GM18511 (cell line): Measurements from ENCODE around the gene ID1.
"Not testable (repeated sequence)": the region's sequence is repeated elsewhere in the genome, so short reads cannot be mapped to it uniquely, and the experiment has no call there.

ENCODE experiments used
- ATAC-seq: cut with Tn5 transposase; IDR thresholded peaks from one replicate; pipeline ENCODE4 v1.9.1; 2021; ENCODE audit warnings: mild to moderate bottlenecking, moderate library complexity; ENCODE audit not compliant: unreplicated experiment

Gene ID1

DNA sequence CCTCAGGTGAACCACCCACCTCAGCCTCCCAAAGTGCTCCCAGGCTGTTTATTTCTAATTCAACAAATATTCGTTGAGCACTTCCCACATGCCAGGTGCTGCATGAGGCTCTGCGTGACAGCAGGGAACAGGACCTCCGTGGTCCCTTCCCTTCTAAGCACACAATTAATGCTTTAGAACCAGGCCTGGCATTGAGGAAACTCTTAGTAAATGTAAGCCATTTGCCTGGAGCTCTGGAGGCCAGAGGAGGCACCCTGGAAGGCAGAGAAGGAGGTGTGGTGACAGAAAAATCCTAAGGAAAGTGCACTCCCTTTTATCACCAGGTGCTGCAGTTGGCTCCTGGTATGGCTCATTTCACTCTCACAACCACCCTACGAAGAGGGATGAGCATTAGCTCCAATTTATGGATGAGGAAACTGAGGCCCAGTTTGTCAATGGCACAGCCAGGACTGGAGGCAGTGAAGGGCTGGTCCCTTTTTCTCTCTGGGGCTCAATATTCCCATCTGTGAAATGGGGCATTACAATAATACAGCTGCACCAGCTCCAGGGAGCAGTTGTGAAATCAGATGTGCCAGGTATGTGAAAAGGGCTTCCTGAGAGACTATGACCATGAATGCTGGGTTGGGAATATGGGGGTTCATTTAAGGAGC, 8.1 kb upstream of the ID1 start:
- no peak for ATAC-seq

- no peak for ATAC-seq
These were observed 7.6 kb upstream of the ID1 start for GRCh38 chr20:31597481-31597855.

DNA sequence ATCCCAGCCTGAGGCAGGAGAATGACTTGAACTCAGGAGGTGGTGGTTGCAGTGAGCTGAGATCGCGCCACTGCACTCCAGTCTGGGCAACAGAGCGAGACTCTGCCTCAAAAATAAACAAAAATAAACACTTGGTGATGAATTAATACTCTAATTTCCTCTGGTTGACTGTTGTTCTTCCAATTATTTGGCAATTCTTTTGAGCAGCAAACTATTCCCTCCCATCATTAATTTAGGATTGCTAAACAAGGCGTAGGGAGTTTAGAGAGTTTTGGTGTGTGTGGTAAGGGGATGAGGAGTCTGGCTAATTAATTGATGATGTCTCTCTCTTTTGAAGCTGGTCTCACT, 2.7 kb upstream of the ID1 start:
- no peak for ATAC-seq

- ATAC-seq = peak; percentile 62
These were observed 2.2 kb upstream of the ID1 start for GRCh38 chr20:31602779-31603441.

DNA sequence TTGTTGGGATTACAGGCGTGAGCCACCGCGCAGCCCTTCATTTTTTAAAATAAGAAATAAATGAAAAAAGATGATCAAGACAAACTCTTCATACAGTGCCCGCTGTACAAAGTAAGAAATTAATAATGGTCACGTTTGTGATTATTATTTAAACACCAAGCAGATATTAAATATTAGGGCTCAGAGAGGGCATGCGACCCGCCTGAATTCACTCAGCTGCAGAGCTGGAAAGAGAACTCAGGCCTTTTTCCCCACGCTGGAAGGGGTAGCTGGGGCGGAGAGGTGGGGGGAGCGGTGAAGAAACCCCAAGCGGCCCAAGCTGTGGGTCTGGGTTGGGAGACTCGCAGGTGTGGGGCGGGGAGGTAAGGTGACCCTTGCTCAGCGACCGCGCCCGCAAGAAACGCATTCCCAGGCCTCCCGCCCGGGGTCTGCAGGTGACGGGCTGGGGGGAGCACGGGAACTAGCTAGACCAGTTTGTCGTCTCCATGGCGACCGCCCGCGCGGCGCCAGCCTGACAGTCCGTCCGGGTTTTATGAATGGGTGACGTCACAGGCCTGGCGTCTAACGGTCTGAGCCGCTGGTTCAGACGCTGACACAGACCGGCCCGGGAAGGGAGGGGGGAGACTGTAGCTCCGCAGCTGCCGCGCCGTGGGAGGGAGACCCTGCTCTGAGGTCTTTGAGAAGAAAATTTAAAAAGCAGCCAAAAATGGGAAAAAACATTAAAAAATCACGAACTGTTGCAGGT, 1.1 kb upstream of the ID1 start:
- peak; percentile 53 for ATAC-seq

GRCh38 chr20:31604567-31605030, 490 bp upstream of the ID1 start:
- no peak for ATAC-seq

DNA sequence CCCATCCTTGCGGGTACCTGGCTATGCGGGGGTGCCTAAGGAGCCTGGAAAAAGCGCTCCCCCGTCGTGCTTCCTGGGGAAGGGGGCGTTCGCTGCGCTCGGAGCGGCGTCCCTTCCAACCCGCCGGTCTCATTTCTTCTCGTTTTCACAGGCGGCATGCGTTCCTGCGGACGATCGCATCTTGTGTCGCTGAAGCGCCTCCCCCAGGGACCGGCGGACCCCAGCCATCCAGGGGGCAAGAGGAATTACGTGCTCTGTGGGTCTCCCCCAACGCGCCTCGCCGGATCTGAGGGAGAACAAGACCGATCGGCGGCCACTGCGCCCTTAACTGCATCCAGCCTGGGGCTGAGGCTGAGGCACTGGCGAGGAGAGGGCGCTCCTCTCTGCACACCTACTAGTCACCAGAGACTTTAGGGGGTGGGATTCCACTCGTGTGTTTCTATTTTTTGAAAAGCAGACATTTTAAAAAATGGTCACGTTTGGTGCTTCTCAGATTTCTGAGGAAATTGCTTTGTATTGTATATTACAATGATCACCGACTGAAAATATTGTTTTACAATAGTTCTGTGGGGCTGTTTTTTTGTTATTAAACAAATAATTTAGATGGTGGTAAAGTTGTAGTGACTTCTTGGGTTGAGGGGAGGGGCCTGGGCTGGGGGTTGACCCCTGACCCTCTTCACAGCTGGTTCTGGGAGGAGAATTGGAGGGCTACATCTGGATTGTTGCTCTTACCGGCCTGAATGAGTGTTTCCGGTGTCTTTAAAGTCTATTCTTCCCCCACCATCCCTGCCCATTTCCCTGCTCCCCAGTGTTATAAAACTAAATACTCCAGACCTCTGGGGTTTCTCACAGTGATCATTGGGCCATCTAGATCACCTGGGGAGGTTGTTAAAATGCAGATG, 1.1 kb downstream of the ID1 start:
- no peak for ATAC-seq

DNA sequence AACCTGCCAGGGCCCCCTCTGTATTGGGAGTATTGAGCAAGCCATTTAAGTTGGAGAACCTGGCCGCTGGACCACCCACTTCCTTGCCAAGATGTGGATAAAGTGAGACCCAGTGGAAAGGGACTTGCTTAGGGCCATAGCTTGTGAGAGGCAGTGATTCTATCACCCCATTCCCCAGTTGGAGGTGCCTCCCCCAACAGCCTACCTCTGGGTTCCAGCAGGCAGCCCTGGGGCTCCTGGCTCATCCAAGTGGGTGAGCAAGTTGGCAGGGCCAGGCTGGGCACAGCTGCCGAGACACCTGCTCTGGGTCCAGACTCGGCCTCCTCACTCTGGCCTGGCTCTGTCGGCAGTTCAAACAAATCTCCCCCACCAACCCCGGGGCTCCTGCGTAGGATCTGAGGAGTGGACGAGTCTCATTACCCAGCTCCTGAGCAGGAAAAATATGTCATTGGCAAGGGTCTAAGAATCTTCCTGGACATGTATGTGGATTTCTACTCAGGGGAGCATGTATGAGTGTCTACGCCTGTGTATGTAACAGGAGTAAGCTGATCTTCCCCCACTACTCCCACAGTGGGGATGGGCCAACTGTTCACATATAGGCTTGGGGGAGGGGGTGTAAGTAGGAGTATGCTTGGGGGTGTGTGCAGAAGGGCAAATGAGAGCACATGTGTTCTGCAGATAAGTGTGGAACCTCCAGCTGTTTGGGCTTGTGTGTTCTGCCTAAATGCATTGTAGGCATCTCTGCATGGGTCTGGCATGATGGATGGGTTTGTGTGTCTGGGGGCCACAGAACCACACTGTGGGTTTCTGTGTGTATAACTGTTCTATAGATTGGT, 1.9 kb downstream of the ID1 start:
- ATAC-seq = no peak

- ATAC-seq = no peak
These were observed 2.7 kb downstream of the ID1 start for GRCh38 chr20:31607640-31608250.

DNA sequence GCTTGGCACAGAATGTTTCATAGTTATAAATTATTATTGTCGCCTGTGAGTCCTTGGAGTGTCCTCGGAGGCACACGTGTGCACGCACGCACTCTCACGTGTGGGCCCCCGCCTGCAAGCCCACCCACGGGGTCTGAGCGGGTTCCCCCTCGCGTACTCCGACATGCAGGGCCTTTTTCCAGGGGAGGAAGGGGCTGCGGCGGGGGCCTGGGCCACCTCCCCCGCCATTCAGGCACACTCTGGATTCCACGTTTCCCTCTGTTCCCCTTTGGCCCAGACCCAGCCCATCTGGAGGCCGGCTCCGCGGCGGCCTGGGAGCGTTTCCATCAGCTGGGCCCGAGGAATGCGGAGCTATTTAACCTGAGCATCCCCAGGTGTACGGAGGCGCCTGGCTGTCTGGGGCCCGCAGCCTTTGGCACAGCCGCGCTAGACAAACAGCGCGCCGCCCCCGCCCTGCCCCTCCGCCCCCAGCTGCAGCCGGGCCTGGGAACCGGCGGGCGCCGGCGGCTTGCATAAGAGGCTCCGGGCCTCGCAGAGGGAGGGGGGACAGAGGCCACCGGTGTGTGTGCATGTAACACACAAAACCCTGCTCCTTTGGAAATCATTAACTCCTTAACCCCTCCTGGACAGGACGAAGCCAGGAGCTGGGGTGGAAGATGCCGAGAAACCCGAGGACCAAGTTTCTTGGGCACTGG, 3.3 kb downstream of the ID1 start:
- no peak for ATAC-seq

GRCh38 chr20:31612271-31612640, 7.2 kb downstream of the ID1 start:
- not testable (repeated sequence) for ATAC-seq

- ATAC-seq = no peak
These were observed 10.3 kb downstream of the ID1 start for GRCh38 chr20:31615416-31615815.

DNA sequence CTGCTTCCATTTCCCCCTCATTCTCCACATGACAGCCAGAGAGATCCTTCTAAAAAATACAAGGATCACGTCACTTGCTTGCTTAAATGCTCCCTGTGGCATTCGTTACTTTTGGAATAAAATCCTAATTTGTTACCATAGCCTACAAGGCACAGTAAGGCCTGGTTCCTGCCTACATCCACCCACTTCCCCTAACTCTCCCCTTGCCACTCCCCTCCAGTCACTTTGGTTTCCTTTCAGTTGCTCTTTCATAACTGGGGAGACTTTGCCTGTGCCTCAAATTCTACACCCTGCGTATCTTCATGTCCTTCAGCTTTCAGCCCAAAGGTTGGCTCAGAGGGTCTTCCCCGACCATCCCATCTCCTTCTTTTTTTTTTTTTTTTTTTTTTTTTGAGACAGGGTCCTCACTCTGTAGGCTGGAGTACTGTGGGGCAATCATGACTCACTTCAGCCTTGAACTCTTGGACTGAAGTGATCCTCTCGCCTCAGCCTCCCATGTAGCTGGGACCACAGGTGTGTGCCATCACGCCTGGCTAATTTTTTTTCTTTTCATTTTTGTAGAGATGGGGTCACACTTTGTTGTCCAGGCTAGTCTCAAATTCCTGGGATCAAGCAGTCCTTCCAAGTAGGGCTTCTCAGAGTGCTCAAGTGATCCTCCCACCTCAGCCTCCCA, 12.5 kb downstream of the ID1 start:
- ATAC-seq = peak; percentile 48

DNA sequence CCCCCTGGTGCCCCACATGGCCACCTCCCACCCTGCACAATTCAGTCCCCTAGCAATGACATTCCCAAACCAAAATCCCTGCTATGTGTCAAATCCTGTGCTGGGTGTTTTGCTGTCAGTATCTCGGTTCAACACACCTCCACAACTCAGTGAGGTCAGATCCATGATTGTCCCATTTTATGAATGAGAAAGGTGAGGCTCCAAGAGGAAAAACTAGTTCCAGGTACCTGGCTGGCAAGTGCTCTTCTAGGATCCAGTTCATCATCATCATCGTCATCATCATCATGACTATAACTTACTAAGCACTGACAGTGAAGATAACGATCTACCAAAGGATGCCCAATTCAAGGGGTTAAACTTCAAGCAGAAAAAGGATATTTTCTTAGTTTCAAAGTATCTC, 15.2 kb downstream of the ID1 start:
- no peak for ATAC-seq

- not testable (repeated sequence) for ATAC-seq
These were observed 18.0 kb downstream of the ID1 start for GRCh38 chr20:31623123-31623505.

DNA sequence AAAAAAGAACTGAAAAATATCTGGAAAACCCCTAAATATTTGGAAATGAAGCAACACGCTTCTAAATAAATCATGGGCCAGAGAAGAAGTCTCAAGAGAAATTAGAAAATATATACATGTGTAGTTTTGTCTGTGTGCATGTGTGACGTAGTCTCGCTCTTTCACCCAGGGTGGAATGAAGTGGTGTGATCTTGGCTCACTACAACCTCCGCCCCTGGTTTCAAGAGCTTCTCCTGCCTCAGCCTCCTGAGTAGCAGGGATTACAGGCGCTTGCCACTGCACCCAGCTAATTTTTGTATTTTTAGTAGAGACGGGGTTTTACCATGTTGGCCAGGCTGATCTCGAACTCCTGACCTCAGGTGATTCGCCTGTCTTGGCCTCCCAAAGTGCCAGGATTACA, 21.4 kb downstream of the ID1 start:
- not testable (repeated sequence) for ATAC-seq

GRCh38 chr20:31628057-31628456, 23.0 kb downstream of the ID1 start:
- not testable (repeated sequence) for ATAC-seq

DNA sequence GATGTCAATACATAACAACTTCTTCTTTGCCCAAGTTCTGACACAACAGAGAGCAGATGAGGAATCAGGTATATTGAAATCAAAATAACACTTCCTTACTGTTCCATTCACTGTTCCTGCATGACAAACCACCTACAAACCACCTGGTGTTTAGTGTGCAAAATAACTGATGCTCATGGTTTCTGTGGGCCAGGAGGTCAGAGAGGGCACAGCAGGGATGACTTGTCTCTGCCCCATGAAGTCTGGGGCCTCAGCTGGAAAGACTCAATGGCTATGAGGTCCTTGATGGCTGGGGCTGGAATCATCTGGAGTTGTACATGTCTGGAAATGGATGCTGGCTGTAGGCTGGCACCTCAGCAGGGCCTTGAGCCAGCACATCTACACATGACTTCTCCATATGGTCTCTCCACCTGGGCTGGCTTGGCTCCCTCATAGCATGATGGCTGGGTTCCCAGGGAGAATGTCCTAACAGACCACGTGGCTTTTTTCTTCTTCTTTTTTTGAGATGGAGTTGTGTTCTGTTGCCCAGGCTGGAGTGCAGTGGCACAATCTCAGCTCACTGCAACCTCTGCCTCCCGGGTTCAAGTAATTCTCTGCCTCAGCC, 25.2 kb downstream of the ID1 start:
- no peak for ATAC-seq
